ENCODE results near the gene P2RX6.

The P2RX6 gene

GRCh38 chr22:21014726-21015465, at the start of gene P2RX6:
Gene P2RX6, plus strand, starts transcription at chr22:21015165. Its CDS starts 10 bp downstream, at chr22:21015175.
- TF ChIP-seq, protein P1, sequence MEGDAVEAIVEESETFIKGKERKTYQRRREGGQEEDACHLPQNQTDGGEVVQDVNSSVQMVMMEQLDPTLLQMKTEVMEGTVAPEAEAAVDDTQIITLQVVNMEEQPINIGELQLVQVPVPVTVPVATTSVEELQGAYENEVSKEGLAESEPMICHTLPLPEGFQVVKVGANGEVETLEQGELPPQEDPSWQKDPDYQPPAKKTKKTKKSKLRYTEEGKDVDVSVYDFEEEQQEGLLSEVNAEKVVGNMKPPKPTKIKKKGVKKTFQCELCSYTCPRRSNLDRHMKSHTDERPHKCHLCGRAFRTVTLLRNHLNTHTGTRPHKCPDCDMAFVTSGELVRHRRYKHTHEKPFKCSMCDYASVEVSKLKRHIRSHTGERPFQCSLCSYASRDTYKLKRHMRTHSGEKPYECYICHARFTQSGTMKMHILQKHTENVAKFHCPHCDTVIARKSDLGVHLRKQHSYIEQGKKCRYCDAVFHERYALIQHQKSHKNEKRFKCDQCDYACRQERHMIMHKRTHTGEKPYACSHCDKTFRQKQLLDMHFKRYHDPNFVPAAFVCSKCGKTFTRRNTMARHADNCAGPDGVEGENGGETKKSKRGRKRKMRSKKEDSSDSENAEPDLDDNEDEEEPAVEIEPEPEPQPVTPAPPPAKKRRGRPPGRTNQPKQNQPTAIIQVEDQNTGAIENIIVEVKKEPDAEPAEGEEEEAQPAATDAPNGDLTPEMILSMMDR (IDR thresholded peaks at IDR 0.05; ENCODE audit: extremely low read depth, insufficient read depth, missing control alignments) = no peak
- in situ Hi-C loops (cut with MboI; ENCODE audit: low pct_unique_long_range_greater_than_20kb, low sequenced_read_pairs, unreplicated experiment) = no loop called here
- no peak for DNase-seq (ENCODE audit: low spot score)

GRCh38 chr22:20965888-20966855, 48.8 kb upstream of the P2RX6 start:
- no peak for DNase-seq (ENCODE audit: low spot score)
- TF ChIP-seq, protein P1 (IDR thresholded peaks at IDR 0.05; ENCODE audit: extremely low read depth, insufficient read depth, missing control alignments) = no peak
- in situ Hi-C loops (cut with MboI; ENCODE audit: low pct_unique_long_range_greater_than_20kb, low sequenced_read_pairs, unreplicated experiment) = no loop called here

GRCh38 chr22:20966883-20967696, 47.9 kb upstream of the P2RX6 start, which contains the start of gene AIFM3:
Gene AIFM3, plus strand, starts transcription at chr22:20967255. Its CDS starts 690 bp downstream, at chr22:20967945.
- in situ Hi-C loops (cut with MboI; ENCODE audit: low pct_unique_long_range_greater_than_20kb, low sequenced_read_pairs, unreplicated experiment) = no loop called here
- TF ChIP-seq, protein P1 (IDR thresholded peaks at IDR 0.05; ENCODE audit: extremely low read depth, insufficient read depth, missing control alignments) = no peak
- DNase-seq (ENCODE audit: low spot score) = no peak

DNA sequence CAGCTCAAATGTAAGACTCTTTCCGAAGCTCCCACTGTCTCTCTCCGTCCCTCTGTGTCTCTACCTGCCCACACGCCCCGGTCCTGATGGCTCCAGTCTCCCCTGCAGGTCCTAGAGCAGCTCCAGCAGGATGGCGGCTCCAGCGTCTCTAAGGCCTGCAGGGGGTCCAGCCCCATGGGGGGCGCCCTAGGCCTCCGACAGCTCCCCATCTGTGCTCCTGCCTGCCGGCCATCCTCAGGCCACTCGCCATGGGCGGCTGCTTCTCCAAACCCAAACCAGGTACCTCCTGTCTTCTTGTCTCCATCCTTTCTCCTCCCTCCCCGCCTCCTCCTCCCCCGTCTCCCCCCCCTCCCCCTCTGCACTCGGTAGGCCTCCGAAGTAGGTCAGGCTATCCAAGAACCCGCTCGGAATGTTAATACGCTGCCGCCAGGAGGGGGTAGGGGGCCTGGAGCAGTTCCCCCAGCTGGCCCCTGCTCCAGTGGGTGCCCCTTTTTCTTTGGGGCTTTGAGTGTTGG, 47.2 kb upstream of the P2RX6 start:
- DNase-seq (ENCODE audit: low spot score) = no peak
- in situ Hi-C loops (cut with MboI; ENCODE audit: low pct_unique_long_range_greater_than_20kb, low sequenced_read_pairs, unreplicated experiment) = no loop called here
- TF ChIP-seq, protein P1 (IDR thresholded peaks at IDR 0.05; ENCODE audit: extremely low read depth, insufficient read depth, missing control alignments) = no peak

DNA sequence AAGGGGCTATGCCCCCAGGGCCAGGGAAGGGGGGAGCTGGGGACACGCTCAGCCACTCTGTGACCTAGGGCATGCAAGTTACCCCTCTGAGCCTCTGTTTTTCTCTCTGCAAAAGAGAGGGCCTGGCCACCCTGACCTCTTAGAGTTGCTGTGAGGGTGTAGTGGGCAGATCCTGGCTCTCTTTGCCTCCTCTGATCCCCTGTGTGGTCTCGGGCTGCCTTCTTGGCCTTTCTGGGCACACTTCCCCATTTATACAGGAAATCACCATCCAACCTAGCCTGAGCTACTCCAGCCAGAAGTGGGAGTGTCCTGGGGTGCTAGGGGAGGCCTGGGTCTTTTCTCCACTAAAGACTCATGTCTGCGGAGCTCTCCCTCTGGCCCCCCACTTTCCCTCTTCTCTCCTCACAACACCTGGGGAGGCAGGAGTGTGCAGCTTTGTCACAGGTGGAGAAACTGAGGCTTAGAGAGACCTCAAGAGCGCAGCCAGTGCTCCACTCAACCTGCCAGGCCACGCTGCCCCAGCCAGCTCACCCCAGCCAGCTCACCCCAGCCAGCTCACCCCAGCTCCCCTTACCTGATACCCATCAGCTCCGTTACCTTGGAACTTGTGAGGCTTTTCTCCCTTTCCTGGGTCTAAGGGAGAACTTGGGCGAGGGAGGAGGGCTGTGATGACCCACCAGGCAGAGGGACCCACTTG, 46.5 kb upstream of the P2RX6 start:
- in situ Hi-C loops (cut with MboI; ENCODE audit: low pct_unique_long_range_greater_than_20kb, low sequenced_read_pairs, unreplicated experiment) = no loop called here
- TF ChIP-seq, protein P1 (IDR thresholded peaks at IDR 0.05; ENCODE audit: extremely low read depth, insufficient read depth, missing control alignments) = no peak
- no peak for DNase-seq (ENCODE audit: low spot score)
